PC-9 (cell line): ENCODE measurements around the gene TBRG4. TPM values are rescaled to one million over a fixed set of nuclear protein-coding genes. Genes with fewer than 3 reads are reported as not detected.

Experiments used
- BruUV-seq: library from RNA; stranded (reverse); fragments of 400-500 nt; replicated peaks from 2 replicates; lab custom pipeline; 2021; lab: Mats Ljungman, UMichigan
- CTCF ChIA-PET: fragments of 300-600 bp; sonication (Branson Sonifier 250); formaldehyde crosslinking; loops from one replicate; lab custom pipeline; 2022; ENCODE audit warnings: antibody characterized with exemption; lab: Charles Lee
- POLR2A ChIA-PET: fragments of 300-600 bp; sonication (Branson Sonifier 250); formaldehyde crosslinking; loops from one replicate; lab custom pipeline; 2022; ENCODE audit warnings: antibody characterized with exemption; ENCODE audit not compliant: unreplicated experiment; lab: Charles Lee
- DNase-seq, 2 experiments: peaks; one replicate each; pipeline versions ENCODE4 v3.0.0 to v3.0.0-alpha.2; 2015 to 2022; ENCODE audit warnings: mixed read lengths in 1 of 2
- H2AFZ ChIP-seq: fragments of 200-600 bp; sonication (generic); 2 replicates; pipeline ENCODE4 v1.8.1; 2017; ENCODE audit warnings: antibody characterized with exemption
- H3F3A ChIP-seq: fragments of 200-600 bp; sonication (generic); 2 replicates; pipeline ENCODE4 v1.8.1; 2017; ENCODE audit warnings: antibody characterized with exemption, mild to moderate bottlenecking, low read depth; ENCODE audit not compliant: insufficient read depth
- H3K27ac ChIP-seq: fragments of 200-600 bp; sonication (generic); 2 replicates; pipeline ENCODE4 v1.6.1; 2016; ENCODE audit warnings: mixed run types
- H3K27me3 ChIP-seq: fragments of 200-600 bp; sonication (generic); 2 replicates; pipeline ENCODE4 v1.6.1; 2016; ENCODE audit warnings: low read depth, mixed run types; ENCODE audit not compliant: insufficient read depth
- H3K36me3 ChIP-seq: fragments of 200-600 bp; sonication (generic); 2 replicates; pipeline ENCODE4 v1.6.1; 2016; ENCODE audit warnings: low read depth, mixed run types
- H3K4me1 ChIP-seq: fragments of 200-600 bp; sonication (generic); replicated peaks from 2 replicates; pipeline ENCODE4 v1.6.1; 2016; ENCODE audit warnings: mixed run types; ENCODE audit not compliant: insufficient read depth
- H3K4me2 ChIP-seq: fragments of 200-600 bp; sonication (generic); 2 replicates; pipeline ENCODE4 v1.6.1; 2017; ENCODE audit warnings: mixed run types
- H3K4me3 ChIP-seq: fragments of 200-600 bp; sonication (generic); 2 replicates; pipeline ENCODE4 v1.6.1; 2016; ENCODE audit warnings: mixed run types
- H3K79me2 ChIP-seq: fragments of 200-600 bp; sonication (generic); 2 replicates; pipeline ENCODE4 v1.6.1; 2017; ENCODE audit warnings: low read depth, mixed run types
- H3K9me2 ChIP-seq: fragments of 200-600 bp; sonication (generic); 2 replicates; pipeline ENCODE4 v1.8.1; 2017; ENCODE audit warnings: mild to moderate bottlenecking; ENCODE audit not compliant: insufficient read depth
- H3K9me3 ChIP-seq: fragments of 200-600 bp; sonication (generic); 2 replicates; pipeline ENCODE4 v1.8.1; 2016; ENCODE audit warnings: low read depth; ENCODE audit not compliant: insufficient read depth
- H4K20me1 ChIP-seq: fragments of 200-600 bp; sonication (generic); 2 replicates; pipeline ENCODE4 v1.8.1; 2017; ENCODE audit not compliant: insufficient read depth
- EZH2 ChIP-seq: fragments of 200-600 bp; sonication (generic); IDR thresholded peaks from 2 replicates; pipeline ENCODE4 v1.8.0; 2017; ENCODE audit warnings: antibody characterized with exemption, low read depth
- intact Hi-C: fragments of 100-400 bp; cut with micrococcal nuclease; formaldehyde crosslinking; loops from one replicate; pipeline ENCODE4 v1.10.0; 2022; ENCODE audit not compliant: unreplicated experiment
- total RNA-seq: library from RNA; stranded (reverse); gene quantifications from 2 replicates; pipeline ENCODE4 v1.2.3, GENCODE V29; 2021
- TF ChIP-seq, protein P1 (sequence below): fragments of 200-600 bp; sonication (generic); conservative IDR thresholded peaks from 2 replicates; pipeline ENCODE4 v1.6.1; 2017; ENCODE audit warnings: mixed run types, antibody characterized with exemption, mild to moderate bottlenecking, moderate library complexity

TBRG4 gene
- total RNA-seq, 1 experiment from 2014 or later, result 120 TPM

GRCh38 chr7:45159296-45159695 is 47.8 kb upstream of the TBRG4 start:
- ChIA-PET POLR2A (no interaction called here), CTCF (no interaction called here)
- no peaks in the 10 kb centered on the region for H3K36me3 ChIP-seq
- intact Hi-C loops, result loop anchor here (10.0 kb wide), 1 partner anchor 1196 kb away; no protein-coding TSS in a partner anchor
- H3K4me2 ChIP-seq, result no peak overlapping the region
- H3K9me3 ChIP-seq, result 0 out of 2 replicates have a peak, but pooled peaks cover 4% of the 10 kb centered on the region
- no peaks in the 10 kb centered on the region for H3K9me2 ChIP-seq
- H3K27ac ChIP-seq, result no peak overlapping the region
- H3K79me2 ChIP-seq, result no peaks in the 10 kb centered on the region
- no peaks in the 10 kb centered on the region for H4K20me1 ChIP-seq
- peaks cover 66% of the 10 kb centered on the region for H3K27me3 ChIP-seq
- no peak for DNase-seq
- H2AFZ ChIP-seq, result no peak overlapping the region
- TF ChIP-seq, protein P1, sequence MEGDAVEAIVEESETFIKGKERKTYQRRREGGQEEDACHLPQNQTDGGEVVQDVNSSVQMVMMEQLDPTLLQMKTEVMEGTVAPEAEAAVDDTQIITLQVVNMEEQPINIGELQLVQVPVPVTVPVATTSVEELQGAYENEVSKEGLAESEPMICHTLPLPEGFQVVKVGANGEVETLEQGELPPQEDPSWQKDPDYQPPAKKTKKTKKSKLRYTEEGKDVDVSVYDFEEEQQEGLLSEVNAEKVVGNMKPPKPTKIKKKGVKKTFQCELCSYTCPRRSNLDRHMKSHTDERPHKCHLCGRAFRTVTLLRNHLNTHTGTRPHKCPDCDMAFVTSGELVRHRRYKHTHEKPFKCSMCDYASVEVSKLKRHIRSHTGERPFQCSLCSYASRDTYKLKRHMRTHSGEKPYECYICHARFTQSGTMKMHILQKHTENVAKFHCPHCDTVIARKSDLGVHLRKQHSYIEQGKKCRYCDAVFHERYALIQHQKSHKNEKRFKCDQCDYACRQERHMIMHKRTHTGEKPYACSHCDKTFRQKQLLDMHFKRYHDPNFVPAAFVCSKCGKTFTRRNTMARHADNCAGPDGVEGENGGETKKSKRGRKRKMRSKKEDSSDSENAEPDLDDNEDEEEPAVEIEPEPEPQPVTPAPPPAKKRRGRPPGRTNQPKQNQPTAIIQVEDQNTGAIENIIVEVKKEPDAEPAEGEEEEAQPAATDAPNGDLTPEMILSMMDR, result no peak
- TF ChIP-seq EZH2, result no peak
- no TSS peak for BruUV-seq
- H3K4me1 ChIP-seq, result no peaks in the 10 kb centered on the region
- no peaks in the 10 kb centered on the region for H3F3A ChIP-seq
- no peak overlapping the region for H3K4me3 ChIP-seq

- Histone ChIP-seq H3K27me3 (peaks cover 57% of the 10 kb centered on the region), H3F3A (no peaks in the 10 kb centered on the region), H3K4me1 (no peaks in the 10 kb centered on the region), H2AFZ (no peak overlapping the region), H4K20me1 (no peaks in the 10 kb centered on the region), H3K79me2 (no peaks in the 10 kb centered on the region), H3K27ac (no peak overlapping the region), H3K4me2 (no peak overlapping the region), H3K9me2 (no peaks in the 10 kb centered on the region), H3K36me3 (no peaks in the 10 kb centered on the region), H3K4me3 (no peak overlapping the region), H3K9me3 (no peaks in the 10 kb centered on the region)
- CTCF ChIA-PET, result no interaction called here
- POLR2A ChIA-PET, result no interaction called here
- intact Hi-C loops, result loop anchor here (10.0 kb wide), 1 partner anchor 1196 kb away; no protein-coding TSS in a partner anchor
- BruUV-seq, result no TSS peak
- no peak for TF ChIP-seq EZH2
- TF ChIP-seq, protein P1, result no peak
- no peak for DNase-seq
Measured at GRCh38 chr7:45158471-45158870, 47.0 kb upstream of the TBRG4 start.

DNA sequence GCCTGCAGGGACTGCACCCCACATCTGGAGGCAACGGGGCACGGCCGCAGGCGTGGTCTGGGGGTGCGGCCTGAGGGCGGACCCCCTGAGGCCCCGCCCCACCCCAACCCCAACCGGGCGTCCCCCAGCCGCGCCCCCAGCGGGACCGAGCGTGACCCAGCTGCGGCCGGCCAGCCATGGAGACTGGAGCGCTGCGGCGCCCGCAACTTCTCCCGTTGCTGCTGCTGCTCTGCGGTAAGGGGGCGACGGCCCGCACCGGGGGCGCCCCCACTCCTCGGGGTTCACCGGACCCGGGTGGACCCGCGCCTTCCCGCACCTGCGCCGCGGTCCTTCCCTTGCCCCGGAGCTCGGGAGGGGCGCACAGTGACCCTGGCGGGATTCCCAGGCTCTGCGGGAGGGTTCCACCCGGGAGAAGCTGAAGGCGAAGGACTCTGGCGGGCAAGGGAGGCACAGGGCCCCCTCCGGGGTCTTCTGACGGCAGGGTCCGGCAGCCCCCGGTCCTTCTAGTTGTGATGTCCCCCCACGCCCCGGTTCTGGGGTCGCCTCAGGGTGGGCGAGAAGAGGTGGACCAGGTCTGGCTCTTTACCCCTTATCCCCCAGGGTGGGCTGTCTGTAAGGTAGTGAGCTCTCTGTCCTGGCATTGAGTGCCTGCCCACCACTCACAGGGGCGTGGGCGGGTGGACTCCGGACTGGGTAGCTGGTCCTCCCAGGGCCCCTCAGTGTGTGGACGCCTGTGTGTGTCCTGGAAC is 46.3 kb upstream of the TBRG4 start, which contains the start of gene RAMP3:
RAMP3 (plus strand) TSS at position 139 of the 749 bp plus-strand sequence; CDS start at position 177, 38 bp downstream.
- intact Hi-C loops, result loop anchor here (10.0 kb wide), 1 partner anchor 1197 kb away; no protein-coding TSS in a partner anchor
- no peak for DNase-seq
- peaks cover 51% of the 10 kb centered on the region for H3K27me3 ChIP-seq
- no peaks in the 10 kb centered on the region for H3K79me2 ChIP-seq
- BruUV-seq, result no TSS peak
- ChIA-PET POLR2A (no interaction called here), CTCF (no interaction called here)
- no peaks in the 10 kb centered on the region for H3K9me2 ChIP-seq
- H4K20me1 ChIP-seq, result no peaks in the 10 kb centered on the region
- H3K4me1 ChIP-seq, result no peaks in the 10 kb centered on the region
- H3K36me3 ChIP-seq, result no peaks in the 10 kb centered on the region
- H3K4me2 ChIP-seq, result no peak within 1 kb of the TSS
- H3K27ac ChIP-seq, result no peak within 1 kb of the TSS
- no peaks in the 10 kb centered on the region for H3K9me3 ChIP-seq
- no peaks in the 10 kb centered on the region for H3F3A ChIP-seq
- no peak for TF ChIP-seq EZH2
- TF ChIP-seq, protein P1, result no peak
- H2AFZ ChIP-seq, result no peak within 1 kb of the TSS
- H3K4me3 ChIP-seq, result no peak within 1 kb of the TSS
